GM12878 (cell line): ENCODE data around the gene PLXNC1. TPM values are rescaled to one million over a fixed set of nuclear protein-coding genes. Genes with fewer than 3 reads are reported as not detected.

Experiments used
- ATAC-seq: fragments of 200-7000 bp; cut with Tn5 transposase; 3 replicates; pipeline ENCODE4 v1.9.1; 2020; ENCODE audit warnings: mild to moderate bottlenecking, moderate library complexity
- BruUV-seq: library from RNA; stranded (reverse); fragments of 400-500 nt; replicated peaks from 2 replicates; lab custom pipeline; 2021; lab: Mats Ljungman, UMichigan
- CTCF ChIA-PET: fragments of 300-600 bp; sonication (Branson Sonifier 250); formaldehyde crosslinking; extraction: SDS; loops from one replicate; lab custom pipeline; 2021; ENCODE audit warnings: inconsistent platforms; lab: Yijun Ruan, JAX
- POLR2A ChIA-PET: fragments of 350-600 bp; formaldehyde crosslinking; extraction: SDS; loops from one replicate; lab custom pipeline; 2021; ENCODE audit warnings: inconsistent platforms; lab: Charles Lee
- RAD21 ChIA-PET: fragments of 300-600 bp; sonication (Branson Sonifier 250); formaldehyde crosslinking; loops from one replicate; lab custom pipeline; 2023; ENCODE audit warnings: antibody characterized with exemption; ENCODE audit not compliant: unreplicated experiment; lab: Charles Lee
- SMC1A ChIA-PET: fragments of 300-600 bp; sonication (Branson Sonifier 250); formaldehyde crosslinking; loops from one replicate; lab custom pipeline; 2023; ENCODE audit not compliant: unreplicated experiment, uncharacterized antibody; lab: Charles Lee
- DNase-seq: peaks from one replicate; pipeline ENCODE4 v3.0.0-alpha.2; 2011; ENCODE audit warnings: low read depth, low spot score
- FAIRE-seq: peaks from 3 replicates; lab custom pipeline; 2011; peaks lifted over from hg19 to GRCh38; lab: Jason Lieb, UNC
- H2AFZ ChIP-seq: 2 replicates; pipeline ENCODE4 v1.6.0; 2011; ENCODE audit warnings: low read depth, low read length, control low read depth; ENCODE audit not compliant: control insufficient read depth
- H3K27ac ChIP-seq: 2 replicates; pipeline ENCODE4 v1.5.1; 2011; ENCODE audit warnings: control low read depth; ENCODE audit not compliant: control insufficient read depth, insufficient read depth
- H3K27me3 ChIP-seq, 2 experiments: replicated peaks in 1 of 2; 2 replicates each; pipeline versions ENCODE4 v1.6.0 to v1.6.1; 2011; ENCODE audit warnings: low read length in 1 of 2; ENCODE audit not compliant: control insufficient read depth in 2 of 2, insufficient read depth in 2 of 2
- H3K36me3 ChIP-seq, 2 experiments: 2 replicates each; pipeline ENCODE4 v1.5.1; 2011; ENCODE audit warnings: low read length in 1 of 2; ENCODE audit not compliant: control insufficient read depth in 2 of 2, insufficient read depth in 2 of 2
- H3K4me1 ChIP-seq: 2 replicates; pipeline ENCODE4 v1.6.1; 2011; ENCODE audit warnings: mild to moderate bottlenecking, low read length, moderate library complexity, mixed read lengths; ENCODE audit not compliant: control insufficient read depth, insufficient read depth
- H3K4me2 ChIP-seq: 2 replicates; pipeline ENCODE4 v1.6.0; 2011; ENCODE audit warnings: control low read depth; ENCODE audit not compliant: control insufficient read depth, insufficient read depth
- H3K4me3 ChIP-seq: fragments of 200-600 bp; sonication (generic); 2 replicates; pipeline ENCODE4 v1.5.1; 2016
- H3K79me2 ChIP-seq: 2 replicates; pipeline ENCODE4 v1.6.0; 2011; ENCODE audit warnings: low read length; ENCODE audit not compliant: control insufficient read depth, insufficient read depth
- H3K9ac ChIP-seq: 2 replicates; pipeline ENCODE4 v1.8.0; 2011; ENCODE audit warnings: low read length, control low read depth, mixed read lengths; ENCODE audit not compliant: control insufficient read depth, insufficient read depth
- H3K9me3 ChIP-seq: replicated peaks from 3 replicates; pipeline ENCODE4 v1.5.1; 2011; ENCODE audit warnings: mild to moderate bottlenecking, low read length; ENCODE audit not compliant: control insufficient read depth, insufficient read depth
- H4K20me1 ChIP-seq: 2 replicates; pipeline ENCODE4 v1.6.0; 2011; ENCODE audit not compliant: control insufficient read depth, insufficient read depth
- E2F4 ChIP-seq: IDR thresholded peaks from 2 replicates; pipeline ENCODE4 v1.6.1; 2012; ENCODE audit warnings: low read depth, low read length, improper control_type of control experiment
- NBN ChIP-seq: fragments of 450-650 bp; IDR thresholded peaks from 2 replicates; pipeline ENCODE4 v1.6.1; 2016
- NR2C2 ChIP-seq: IDR thresholded peaks from 2 replicates; pipeline ENCODE4 v1.6.1; 2011; ENCODE audit warnings: borderline replicate concordance, low read depth; ENCODE audit not compliant: control insufficient read depth, insufficient read length
- POLR2AphosphoS2 ChIP-seq: IDR thresholded peaks from 2 replicates; pipeline ENCODE4 v1.6.1; 2011; ENCODE audit warnings: low read depth, mild to moderate bottlenecking, low read length, improper control_type of control experiment, moderate library complexity
- RUNX3 ChIP-seq: IDR thresholded peaks from 2 replicates; pipeline ENCODE4 v1.6.1; 2012; ENCODE audit warnings: low read length, inconsistent platforms
- SIN3A ChIP-seq: IDR thresholded peaks from 2 replicates; pipeline ENCODE4 v1.6.1; 2012; ENCODE audit warnings: low read depth, low read length, improper control_type of control experiment
- ZNF687 ChIP-seq: fragments of 450-650 bp; IDR thresholded peaks from 2 replicates; pipeline ENCODE4 v1.6.1; 2017; ENCODE audit warnings: mild to moderate bottlenecking, moderate library complexity
- ZZZ3 ChIP-seq: IDR thresholded peaks from 2 replicates; pipeline ENCODE4 v1.6.1; 2011; ENCODE audit warnings: low read depth; ENCODE audit not compliant: control insufficient read depth, insufficient read length
- WGBS: methylation state at CpG from one replicate; pipeline ENCODE4 v1.1.6; 2016; ENCODE audit warnings: low lambda C conversion rate; ENCODE audit not compliant: insufficient replicate concordance, insufficient coverage; ENCODE audit errors: missing lambda C conversion rate; 5-methylcytosine and 5-hydroxymethylcytosine counted together
- in situ Hi-C: fragments of 300-500 bp; cut with MboI; formaldehyde crosslinking; loops from 9 replicates; pipeline ENCODE4 v1.14.3; 2018; ENCODE audit warnings: mixed read lengths
- intact Hi-C: fragments of 100-400 bp; cut with micrococcal nuclease; formaldehyde crosslinking; loops from one replicate; pipeline ENCODE4 v1.14.2; 2022; ENCODE audit not compliant: unreplicated experiment
- polyA plus RNA-seq, 11 experiments: library from polyadenylated mRNA; depleted of rRNA in 4 of 11; unstranded in 6 of 11; stranded (reverse) in 5 of 11; fragments of >200 nt; fragmentation: Nextera tagmentation in 4 of 11; fragmentation: Illumina TruSeq in 1 of 11; extraction: Ambion mirVana in 4 of 11; extraction: Trizol in 1 of 11; gene quantifications; 1 replicate in 1 of 11; 2 replicates in 10 of 11; pipeline versions ENCODE4 v1.2.1 to v1.2.3, GENCODE V29; 2011 to 2016; ENCODE audit warnings: inconsistent platforms in 2 of 11, missing spikeins in 2 of 11, low read depth in 1 of 11
- total RNA-seq, 4 experiments: library from RNA; depleted of rRNA in 3 of 4; stranded (reverse); fragments of >200 nt in 3 of 4; fragmentation: Illumina TruSeq in 1 of 4; extraction: Trizol in 1 of 4; gene quantifications; 2 replicates each; pipeline versions ENCODE4 v1.2.1 to v1.2.3, GENCODE V29; 2013 to 2021

Gene PLXNC1
- total and polyA plus RNA-seq, 10 of the 15 experiments (the other 5 are each of a cell fraction or from before 2014, with no cell fraction given) = 5.2 to 41.2 (median 24.6) TPM

- no peak for TF ChIP-seq POLR2AphosphoS2
- no peak for TF ChIP-seq NBN
These were observed 98.9 kb downstream of the PLXNC1 start (continued) for GRCh38 chr12:94247246-94247645.

- in situ Hi-C loops = no loop called here
These were observed 100.2 kb downstream of the PLXNC1 start for GRCh38 chr12:94248582-94248981.

More at GRCh38 chr12:94248582-94248981, 100.2 kb downstream of the PLXNC1 start:
- DNase-seq (no peak), ATAC-seq (no peak), FAIRE-seq (no peak)
- Histone ChIP-seq H3K4me1 (peaks cover 24% of the 10 kb centered on the region), H3K36me3 (peaks cover 6 to 47% of the 10 kb centered on the region in 2 experiments), H3K27me3 (no peaks in the 10 kb centered on the region), H3K9me3 (no peaks in the 10 kb centered on the region), H3K27ac (no peak overlapping the region), H3K79me2 (no peaks in the 10 kb centered on the region), H3K9ac (no peak overlapping the region), H3K4me2 (no peak overlapping the region), H3K4me3 (no peak overlapping the region), H4K20me1 (no peaks in the 10 kb centered on the region), H2AFZ (no peak overlapping the region)
- intact Hi-C loops = no loop called here
- POLR2A ChIA-PET = interaction anchor here (1.1 kb wide), 1 partner anchor 14 kb away, joined by 3 read pairs; no protein-coding TSS in a partner anchor
- RAD21 ChIA-PET = interaction anchor here (1.5 kb wide), 1 partner anchor 97 kb away, joined by 4 read pairs; no protein-coding TSS in a partner anchor
- WGBS = 97% methylated on average over 7 of the region's 7 CpGs
- no peak for TF ChIP-seq NR2C2
- no peak for TF ChIP-seq NBN
- TF ChIP-seq ZNF687 = no peak
- TF ChIP-seq ZZZ3 = no peak
- no peak for TF ChIP-seq SIN3A
- TF ChIP-seq E2F4 = no peak
- no peak for TF ChIP-seq RUNX3
- SMC1A ChIA-PET = interaction anchor here (0.7 to 3.1 kb wide), 4 partner anchors 21 to 287 kb away, joined by 3 to 13 read pairs (median 5); no protein-coding TSS in a partner anchor
- CTCF ChIA-PET = no interaction called here
- no TSS peak for BruUV-seq
